Left colon (tissue), 2 donors: ENCODE measurements around the gene ZNF446. TPM values are rescaled to one million over a fixed set of nuclear protein-coding genes. Genes with fewer than 3 reads are reported as not detected.

ENCODE experiments used
- ATAC-seq: fragments of 200-7000 bp; cut with Tn5 transposase; one replicate; pipeline ENCODE4 v1.9.1; 2020; ENCODE audit warnings: mild to moderate bottlenecking, moderate library complexity
- DNase-seq, 2 donors: peaks; one replicate each; pipeline ENCODE4 v3.0.0-alpha.2; 2020
- intact Hi-C, 2 donors: fragments of 100-400 bp; cut with DNase I in 1 of 2; cut with micrococcal nuclease in 1 of 2; formaldehyde crosslinking; loops; one replicate each; pipeline versions ENCODE4 v1.11.2 to v1.14.0; 2022; cut with DNase I, micrococcal nuclease
- total RNA-seq, 2 donors: library from RNA; stranded (reverse); fragmentation: NEBNext Ultra II Directional; extraction: Animal tissue kit (Norgen Biotek cat#: 25700); gene quantifications; one replicate each; pipeline ENCODE4 v1.2.1, GENCODE V29; 2021
- donor health status: DM: no; HTN: no; CAD: no.
- donor health status: DM: yes; HTN: yes; CAD: no.

The ZNF446 gene
- total RNA-seq, 2 donors from 2014 or later: 10.0 to 11.2 TPM

DNA sequence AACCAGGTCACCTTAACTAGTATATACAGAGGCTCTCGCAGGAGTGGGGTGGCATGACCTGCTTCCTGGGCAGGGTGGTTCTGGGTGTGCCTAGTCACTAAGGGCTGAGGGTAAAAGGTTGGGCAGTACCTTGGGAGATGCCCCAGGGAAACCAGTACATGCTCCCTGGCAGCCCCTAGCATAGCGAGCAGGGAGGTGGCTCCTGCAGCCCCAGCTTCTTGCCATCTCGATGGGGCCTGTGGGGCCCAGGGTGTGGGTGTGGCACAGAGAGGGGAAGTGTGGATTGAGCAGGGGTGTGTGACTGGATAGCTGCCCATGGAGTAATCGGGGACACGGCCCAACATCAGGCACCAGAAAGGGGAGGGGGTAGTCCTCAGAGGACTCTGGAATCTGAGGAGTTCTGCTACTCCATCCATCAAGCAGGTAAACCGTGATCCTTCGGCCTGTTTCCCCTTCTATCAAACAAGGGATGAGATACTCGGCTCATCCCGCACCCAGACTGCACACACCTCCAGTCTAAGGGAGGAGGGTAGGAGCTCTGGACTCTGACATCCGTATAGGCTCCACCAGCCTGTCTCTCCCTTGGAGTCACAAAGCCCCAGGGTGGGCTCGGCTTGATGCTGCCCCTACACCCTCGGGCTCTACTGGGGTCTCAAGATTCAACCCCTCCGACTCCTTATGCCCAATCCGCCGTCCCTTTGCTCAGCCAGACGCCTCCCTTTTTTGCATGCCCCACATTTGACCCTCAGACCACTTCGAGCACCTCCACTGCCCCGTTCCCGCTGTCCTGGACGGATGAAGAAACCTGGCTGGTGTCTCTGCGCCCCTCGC, 42.3 kb downstream of the ZNF446 start:
- ATAC-seq (no peak), DNase-seq (peak; percentile 25 to 52)
- intact Hi-C loops: no loop called here

DNA sequence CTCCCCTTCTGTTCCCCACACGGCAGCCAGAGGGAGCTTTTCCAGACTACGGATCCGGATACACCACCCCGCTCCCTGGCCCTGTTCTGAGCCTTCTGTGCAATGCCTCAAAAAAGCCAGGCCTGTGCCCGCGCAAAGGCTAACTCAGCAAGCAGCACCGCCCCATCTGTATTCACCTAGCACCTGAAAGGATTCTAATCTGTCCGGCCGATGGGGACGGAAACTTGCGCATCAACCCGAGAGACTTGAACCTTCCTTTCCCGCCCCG, 42.9 kb downstream of the ZNF446 start:
- DNase-seq (peak; percentile 70 to 72), ATAC-seq (peak; percentile 55)
- intact Hi-C loops: no loop called here

DNA sequence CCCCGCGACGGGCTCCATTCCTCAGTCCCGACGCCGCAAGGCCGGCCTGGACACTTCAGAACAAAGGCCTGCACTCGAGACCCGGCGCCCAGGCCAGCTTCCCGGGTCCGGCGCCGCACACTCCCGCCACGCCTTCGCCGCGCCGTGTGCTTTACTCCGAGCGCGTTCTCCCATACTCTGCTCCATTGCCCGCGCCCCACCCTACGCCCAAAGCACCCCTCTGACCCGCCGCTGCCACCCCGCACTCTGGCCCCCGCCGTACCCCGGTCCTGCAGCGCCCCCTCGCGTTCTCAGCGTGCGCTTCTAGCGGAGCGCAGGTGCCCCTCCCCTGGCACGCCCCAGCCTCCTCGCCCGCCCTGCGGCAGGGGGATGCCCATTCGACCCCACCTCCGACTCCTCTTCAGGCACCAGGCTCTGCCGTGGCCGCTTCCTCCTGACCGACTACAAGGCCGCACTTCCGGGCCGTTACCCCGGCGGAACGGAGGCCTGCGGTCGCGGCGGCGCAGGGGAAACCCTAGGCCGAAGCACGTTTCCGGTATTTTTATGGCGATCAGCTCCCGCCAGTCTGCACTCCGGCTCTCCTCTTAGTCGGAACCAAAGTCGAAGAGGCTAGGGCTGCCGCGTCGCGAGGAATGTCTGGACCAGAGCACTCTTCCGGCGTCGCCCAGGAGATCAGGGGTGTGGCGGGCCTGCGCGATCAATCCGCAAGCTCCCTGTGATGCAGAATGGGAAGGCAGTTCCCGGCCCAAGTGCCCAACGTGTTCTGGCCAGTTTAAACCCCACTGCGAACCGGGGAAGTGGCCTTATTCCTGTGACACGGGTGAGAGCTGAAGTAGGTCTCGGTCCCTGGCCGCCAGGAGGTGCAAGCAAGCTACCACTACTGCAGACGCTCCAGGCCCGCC, 43.5 kb downstream of the ZNF446 start, which contains the start of gene ZBTB45:
Gene ZBTB45 (minus strand): TSS at position 456 of the 902 bp plus-strand sequence. CDS start 2,137 bp downstream, outside the sequence.
- intact Hi-C loops: no loop called here
- ATAC-seq: peak; percentile 82
- DNase-seq: peak; percentile 93 to 96

DNA sequence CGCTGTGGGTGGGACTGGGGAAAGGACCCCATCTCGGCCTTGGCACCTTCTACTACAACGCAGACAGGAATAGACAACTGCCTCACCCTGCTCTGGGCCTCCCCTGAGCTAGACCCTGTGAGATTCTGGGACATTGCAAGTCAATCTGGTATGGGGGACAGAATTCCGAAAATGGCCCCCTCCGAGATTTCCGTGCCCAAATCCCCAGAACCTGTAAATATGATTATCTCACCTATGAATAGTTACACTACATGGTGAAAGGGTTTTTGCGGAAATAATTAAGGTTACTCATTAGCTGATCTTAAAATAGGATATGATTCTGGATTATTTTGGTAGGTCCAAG, 44.1 kb downstream of the ZNF446 start:
- intact Hi-C loops: no loop called here
- ATAC-seq: no peak
- no peak for DNase-seq

DNA sequence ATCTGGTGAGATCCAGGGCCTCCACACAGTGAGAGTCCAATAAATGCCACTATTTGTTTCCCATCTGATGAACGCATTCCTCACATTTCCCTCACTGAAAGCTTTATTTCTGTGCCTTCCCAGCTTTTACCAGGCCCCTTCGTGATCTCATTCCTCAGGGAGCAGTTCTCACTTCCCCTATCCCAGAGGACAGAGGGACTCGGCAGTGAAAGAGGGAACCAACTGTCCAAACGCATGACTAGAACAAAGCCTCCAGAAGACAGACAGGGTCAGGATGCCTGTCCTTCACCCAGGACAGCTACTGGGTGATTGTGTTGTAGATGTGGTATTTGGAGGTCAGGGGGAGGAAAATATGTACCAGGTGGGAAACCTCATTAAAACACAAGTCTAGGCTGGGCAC, 45.5 kb downstream of the ZNF446 start:
- intact Hi-C loops: no loop called here
- DNase-seq: no peak
- ATAC-seq: no peak

DNA sequence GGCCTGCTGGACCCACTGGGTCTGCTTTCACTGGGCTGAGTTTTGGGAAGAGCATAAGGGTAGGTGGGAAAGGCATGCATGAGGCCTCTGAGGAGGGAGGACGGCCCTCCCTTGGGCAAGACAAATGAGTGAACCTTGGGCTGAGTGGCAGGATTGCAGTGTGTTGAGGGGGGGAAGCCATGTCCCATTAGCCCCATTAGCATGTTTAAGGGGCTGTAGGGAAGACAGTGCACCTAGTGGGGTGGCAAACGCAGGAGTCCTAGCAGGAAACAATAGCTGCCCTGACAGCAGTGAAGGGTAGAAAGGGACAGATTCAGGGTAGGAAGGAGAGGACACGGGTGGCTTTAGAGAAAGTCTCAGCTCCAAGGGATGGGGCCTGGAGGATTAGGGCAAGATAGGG, 46.6 kb downstream of the ZNF446 start:
- intact Hi-C loops: no loop called here
- no peak for ATAC-seq
- no peak for DNase-seq

DNA sequence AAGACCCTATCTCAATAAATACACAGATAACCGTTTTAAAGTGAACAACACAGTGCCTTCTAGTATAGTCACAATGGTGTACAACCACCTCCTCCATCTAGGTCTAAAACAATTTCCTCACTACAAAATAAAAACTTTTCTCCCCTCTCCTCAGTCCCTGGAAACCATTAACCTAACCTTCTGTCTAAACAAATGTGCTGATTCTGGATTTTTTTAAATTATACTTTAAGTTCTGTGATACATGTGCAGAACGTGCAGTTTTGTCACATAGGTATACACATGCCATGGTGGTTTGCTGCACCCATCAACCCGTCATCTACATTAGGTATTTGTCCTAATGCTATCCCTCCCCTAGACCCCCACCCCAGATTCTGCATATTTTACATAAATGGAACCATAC, 53.3 kb downstream of the ZNF446 start:
- intact Hi-C loops: no loop called here
- DNase-seq (no peak), ATAC-seq (no peak)

Other genes with a start within 250 kb of the ZNF446 start
- gene ZNF544, start 247.4 kb upstream of the ZNF446 start, total RNA-seq: 10 to 100 TPM; 17.6 to 29.9 TPM
- gene ZNF8, start 197.4 kb upstream of the ZNF446 start, total RNA-seq: 1 to 10 TPM; 3.5 to 4.1 TPM
- gene ERVK3-1, start 171.0 kb upstream of the ZNF446 start, total RNA-seq: 10 to 100 TPM; 24.3 to 26.9 TPM
- 1 to 10 TPM; 2.6 to 2.8 TPM for gene ZSCAN22, start 149.4 kb upstream of the ZNF446 start, total RNA-seq
- 1 to 10 TPM; 2.1 to 2.5 TPM for gene A1BG, start 122.9 kb upstream of the ZNF446 start, total RNA-seq
- gene ZNF497, start 113.6 kb upstream of the ZNF446 start, total RNA-seq: 1 to 10 TPM in 1 of 2 donors, under 1 TPM in 1; 0.73 to 1.6 TPM
- 1 to 10 TPM; 2.4 to 2.5 TPM for gene ZNF837, start 95.3 kb upstream of the ZNF446 start, total RNA-seq
- 100 to 1,000 TPM; 600 to 683 TPM for gene RPS5, start 89.1 kb upstream of the ZNF446 start, total RNA-seq
- not detected for gene RNF225, start 80.7 kb upstream of the ZNF446 start, total RNA-seq
- 1 to 10 TPM; 7.8 to 7.9 TPM for gene ZNF584, start 67.7 kb upstream of the ZNF446 start, total RNA-seq
- gene ZNF132, start 36.2 kb upstream of the ZNF446 start, total RNA-seq: 1 to 10 TPM; 3.0 to 4.6 TPM
- 1 to 10 TPM; 4.7 to 5.1 TPM for gene ZNF324B, start 24.7 kb upstream of the ZNF446 start, total RNA-seq
- gene ZNF324, start 9.3 kb upstream of the ZNF446 start, total RNA-seq: 10 to 100 TPM; 11.6 to 14.0 TPM
- gene SLC27A5, start 35.6 kb downstream of the ZNF446 start, total RNA-seq: 1 to 10 TPM; 2.8 to 4.6 TPM
- 10 to 100 TPM; 13.7 to 14.3 TPM for gene ZBTB45, start 43.5 kb downstream of the ZNF446 start, total RNA-seq
- 100 to 1,000 TPM; 171 to 184 TPM for gene TRIM28, start 67.7 kb downstream of the ZNF446 start, total RNA-seq
- 100 to 1,000 TPM; 204 to 215 TPM for gene CHMP2A, start 78.8 kb downstream of the ZNF446 start, total RNA-seq
- 10 to 100 TPM; 55.8 to 70.4 TPM for gene UBE2M, start 82.3 kb downstream of the ZNF446 start, total RNA-seq
- gene MZF1, start 97.0 kb downstream of the ZNF446 start, total RNA-seq: 10 to 100 TPM; 22.8 to 28.9 TPM